ENCODE data around the gene MTHFD2.
"Not testable (repeated sequence)": the region's sequence is repeated elsewhere in the genome, so short reads cannot be mapped to it uniquely, and the experiment has no call there.

Gene MTHFD2
- 26.0 to 45.3 (median 39.9) reads per million in 4 donors for total RNA-seq

DNA sequence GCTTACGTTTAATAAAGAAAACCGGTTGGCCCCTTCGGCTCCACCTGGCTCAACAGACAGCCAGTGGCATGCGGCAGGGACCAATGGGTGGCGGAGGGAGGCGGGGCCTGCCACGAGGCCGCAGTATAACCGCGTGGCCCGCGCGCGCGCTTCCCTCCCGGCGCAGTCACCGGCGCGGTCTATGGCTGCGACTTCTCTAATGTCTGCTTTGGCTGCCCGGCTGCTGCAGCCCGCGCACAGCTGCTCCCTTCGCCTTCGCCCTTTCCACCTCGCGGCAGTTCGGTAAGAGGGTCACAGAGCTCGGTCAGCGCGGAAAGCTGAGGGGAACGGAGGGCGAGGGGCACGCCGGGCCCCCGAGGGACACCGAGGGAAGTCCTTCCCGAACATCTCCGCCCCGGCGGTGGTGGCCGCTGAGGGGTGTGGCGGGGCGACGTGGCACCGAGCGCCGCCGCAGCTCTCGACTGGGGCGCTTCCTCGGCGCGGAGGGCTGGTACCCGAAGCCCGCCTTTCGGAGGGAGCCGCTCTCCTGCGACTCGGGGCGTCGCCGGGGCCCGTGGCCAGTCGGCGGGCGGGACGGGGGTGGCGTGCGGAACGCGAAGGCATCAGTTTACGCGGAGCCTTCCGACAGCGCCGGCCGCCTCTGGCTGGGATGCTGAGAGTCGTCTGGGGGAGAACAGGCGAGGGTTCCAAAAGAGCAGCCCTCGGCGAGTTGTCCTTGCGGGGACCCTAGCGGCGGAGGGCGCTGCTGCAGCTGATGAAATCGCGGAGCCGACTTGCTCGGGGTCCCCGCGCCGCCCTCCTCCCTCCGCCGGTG, at the start of gene MTHFD2:
TSS of gene MTHFD2 (plus strand) at position 155 of the 814 bp plus-strand sequence. CDS start at position 182, 27 bp downstream.
- DNase-seq, result peak; percentile 71 to 98 (median 82)

DNA sequence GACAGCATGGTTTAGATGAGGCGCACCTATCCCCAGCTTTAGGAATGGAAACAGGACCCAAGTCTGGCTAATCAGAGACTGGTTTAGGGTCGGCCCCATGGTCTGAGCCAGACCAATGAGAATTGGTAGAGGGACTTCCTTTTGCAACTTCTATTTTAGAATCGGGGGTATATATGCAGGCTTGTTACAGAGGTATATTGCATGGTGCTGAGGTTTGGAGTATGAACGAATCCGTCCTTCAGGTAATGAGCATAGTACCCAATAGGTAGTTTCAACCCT, 49.2 kb upstream of the MTHFD2 start:
- DNase-seq, result no peak

DNA sequence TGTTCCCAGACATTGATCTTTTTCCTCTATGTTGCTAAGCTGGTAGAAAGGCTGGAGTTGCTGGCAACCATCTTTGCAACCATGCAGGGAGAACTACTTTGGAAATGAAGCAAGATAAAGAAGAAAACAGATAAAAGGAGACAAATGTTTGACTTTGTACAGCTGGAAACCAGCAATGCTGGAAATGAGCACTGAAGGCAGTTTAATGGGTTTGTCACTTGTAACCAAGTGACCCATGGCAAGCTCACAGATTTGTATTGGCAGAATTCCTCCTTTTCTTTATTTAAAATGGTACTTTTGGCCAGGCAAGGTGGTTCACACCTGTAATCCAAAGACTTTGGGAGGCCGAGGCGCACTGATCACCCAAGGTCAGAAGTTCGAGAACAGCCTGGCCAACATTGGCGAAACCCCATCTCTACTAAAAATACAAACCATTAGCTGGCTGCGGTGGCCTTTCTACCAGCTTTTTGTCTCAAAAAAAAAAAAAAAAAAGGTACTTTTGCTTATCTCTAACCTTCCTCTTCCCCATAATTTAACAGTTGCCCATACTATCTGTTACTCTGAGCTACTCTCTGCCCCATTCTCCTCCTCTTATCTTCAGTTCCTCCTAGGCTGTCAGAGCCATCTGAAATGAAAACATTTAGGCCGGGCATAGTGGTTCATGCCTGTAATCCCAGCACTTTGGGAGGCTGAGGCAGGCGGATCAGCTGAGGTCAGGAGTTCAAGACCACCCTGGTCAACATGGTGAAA, 48.7 kb upstream of the MTHFD2 start:
- DNase-seq, result no peak

DNA sequence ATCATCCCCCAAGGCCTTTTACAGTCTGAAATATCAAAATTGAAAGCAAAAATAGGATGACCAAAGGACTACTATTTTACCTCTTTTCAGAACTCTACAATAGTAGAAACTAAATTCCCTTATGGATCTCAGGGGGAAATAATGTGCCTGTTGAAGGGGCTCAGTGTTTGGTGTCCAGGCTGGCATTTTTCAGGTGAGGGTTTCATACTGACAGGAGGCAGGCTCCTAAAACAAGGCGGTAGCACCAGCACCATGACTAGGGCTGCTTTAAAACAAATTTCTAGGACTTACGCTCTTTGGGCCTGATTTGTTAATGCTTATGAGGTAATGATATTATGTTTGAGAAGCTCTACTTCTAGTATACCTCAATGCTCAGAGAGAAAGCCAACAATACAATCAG, 45.5 kb upstream of the MTHFD2 start:
- DNase-seq, result no peak

DNA sequence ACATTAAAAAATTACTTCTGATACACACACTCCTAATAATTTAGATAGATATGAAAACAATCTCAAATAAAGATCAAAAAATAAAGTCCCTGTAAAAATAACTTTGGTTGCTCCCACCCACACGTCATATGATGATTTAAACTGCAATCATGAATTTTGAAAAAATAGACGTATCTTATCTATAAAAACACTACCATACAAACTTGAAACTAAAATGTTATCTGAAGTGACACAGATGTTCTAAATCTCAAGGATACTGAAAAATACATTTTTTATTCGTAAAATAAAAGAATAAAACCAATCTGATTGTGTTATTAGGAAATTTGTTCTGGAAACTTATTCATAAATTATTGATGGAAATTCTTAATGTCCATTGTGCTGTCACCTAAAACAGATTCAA, 42.6 kb upstream of the MTHFD2 start:
- no peak for DNase-seq

DNA sequence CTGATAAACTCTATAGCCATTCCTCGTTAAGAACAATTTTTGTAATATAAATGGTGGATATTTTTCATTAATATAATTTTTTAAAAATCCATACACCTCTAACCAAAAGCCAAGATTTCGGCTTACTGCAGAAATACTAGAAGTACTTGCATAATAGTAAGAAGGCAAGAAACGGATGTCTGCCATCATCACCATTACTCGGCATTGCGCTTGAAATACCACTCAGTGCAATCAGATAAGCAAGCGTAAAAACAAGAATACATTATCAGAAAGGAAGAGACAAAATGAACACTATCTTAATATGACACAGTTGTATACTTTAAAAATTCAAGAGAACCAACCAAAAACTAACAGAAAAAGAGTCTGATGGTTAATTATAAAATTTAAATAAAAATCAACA, 35.5 kb upstream of the MTHFD2 start:
- no peak for DNase-seq

DNA sequence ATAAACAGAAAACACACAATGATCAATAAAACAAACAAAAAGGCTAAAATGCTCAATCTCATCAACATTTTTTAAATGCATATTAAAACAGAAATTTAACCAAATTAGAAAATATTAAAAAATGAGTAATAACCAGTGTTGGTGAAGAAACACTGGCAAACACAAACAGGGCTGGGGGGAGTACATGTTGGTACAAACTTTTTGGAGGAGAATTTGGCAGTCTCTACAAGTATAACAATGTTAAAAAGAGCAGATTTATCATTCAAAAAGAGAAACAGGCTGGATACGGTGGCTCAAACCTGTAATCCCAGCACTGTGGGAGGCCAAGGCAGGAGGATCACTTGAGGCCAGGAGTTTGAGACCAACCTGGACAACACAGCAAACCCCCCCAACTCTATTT, 33.7 kb upstream of the MTHFD2 start:
- DNase-seq, result no peak

DNA sequence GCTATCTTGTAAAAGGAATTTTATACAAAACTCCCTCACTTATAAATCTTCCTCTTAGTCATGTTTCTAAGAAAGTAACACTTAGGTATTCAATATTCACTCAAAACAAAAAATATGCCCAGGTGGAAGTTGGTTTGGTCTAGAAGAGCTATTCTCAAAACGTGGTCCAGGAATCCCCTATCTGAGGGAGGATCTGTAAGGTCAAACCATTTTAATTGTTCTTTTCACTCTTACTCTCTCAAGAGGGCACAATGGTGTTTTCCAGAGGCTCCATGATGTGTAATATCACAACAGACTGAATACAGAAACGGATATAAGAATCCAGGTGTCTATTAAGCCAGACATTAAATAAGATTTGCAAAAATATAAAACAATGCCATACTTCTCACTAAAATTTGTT, 29.7 kb upstream of the MTHFD2 start:
- DNase-seq, result no peak

DNA sequence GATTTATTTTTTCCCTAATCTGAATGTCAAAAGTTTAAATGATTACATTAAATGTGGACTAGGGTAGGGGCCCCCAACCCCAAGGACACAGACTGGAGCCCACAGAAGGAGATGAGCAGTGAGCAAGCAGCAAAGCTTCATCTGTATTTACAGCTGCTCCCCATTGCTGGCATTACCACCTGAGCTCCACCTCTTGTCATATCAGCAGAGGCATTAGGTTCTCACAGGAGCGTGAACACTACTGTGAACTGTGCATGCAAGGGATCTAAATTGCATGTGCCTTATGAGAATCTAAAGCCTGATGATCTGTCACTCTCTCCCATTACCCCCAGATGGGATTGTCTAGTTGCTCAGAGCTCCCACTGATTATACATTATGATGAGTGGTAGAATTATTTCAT, 23.5 kb upstream of the MTHFD2 start:
- DNase-seq, result no peak

DNA sequence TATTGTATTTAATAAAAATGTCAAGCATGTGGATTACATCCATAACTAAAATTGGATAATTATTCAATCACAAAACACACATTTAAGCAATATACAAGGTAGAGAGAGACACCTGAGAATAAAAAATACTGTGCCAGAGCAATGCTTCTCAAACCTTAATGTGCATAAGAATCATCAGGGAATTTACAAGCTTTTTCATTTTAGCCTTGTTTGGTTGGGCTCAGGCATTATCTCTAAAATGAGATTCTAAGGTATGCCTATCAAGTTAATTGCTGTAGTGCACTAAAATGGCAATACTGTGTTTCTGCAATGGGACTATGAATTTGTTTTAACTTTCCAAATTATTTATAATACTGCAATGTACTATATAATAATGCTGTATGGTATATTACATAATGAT, 20.7 kb upstream of the MTHFD2 start:
- DNase-seq, result no peak

DNA sequence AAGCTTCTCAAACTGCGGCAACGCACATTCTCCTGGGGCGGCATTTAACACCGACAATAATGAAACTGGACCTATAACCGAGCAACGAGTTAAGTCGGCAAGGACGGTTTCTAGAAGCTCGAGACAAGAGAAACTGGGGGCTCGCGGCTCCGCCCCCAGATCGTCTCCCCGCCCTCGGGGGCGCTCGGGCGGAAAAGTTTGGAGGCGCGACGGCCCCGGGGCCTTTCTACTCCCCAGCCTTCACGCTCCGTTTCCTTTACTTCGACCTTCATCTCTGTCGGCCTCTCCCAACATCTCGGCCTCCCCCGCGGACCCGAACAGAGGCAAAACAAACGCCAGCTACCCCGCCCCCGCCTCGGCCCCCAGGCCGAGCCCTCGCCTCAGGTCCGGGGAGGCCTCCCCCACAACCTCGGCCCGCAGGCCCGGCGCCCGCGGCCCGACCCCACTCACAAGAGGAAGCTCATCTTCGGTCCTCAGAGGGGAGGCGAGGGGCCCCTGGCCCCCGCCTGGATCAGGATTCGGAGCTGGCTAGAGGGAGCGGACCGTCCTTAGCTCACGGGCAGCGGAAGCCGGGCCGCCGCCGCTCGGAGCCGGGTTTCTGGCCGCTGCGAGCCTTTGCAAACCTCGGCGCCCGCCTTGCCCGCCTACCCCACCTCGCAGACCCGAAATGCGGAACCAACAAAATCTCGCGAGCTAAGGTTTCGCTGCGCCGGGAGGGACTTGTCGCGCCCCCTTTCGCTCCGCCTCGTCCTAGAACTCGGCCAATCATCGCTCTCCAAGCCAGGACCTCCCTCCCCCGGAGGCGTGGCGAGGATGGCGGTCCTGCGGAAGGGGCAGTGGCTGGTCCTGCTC, 20.0 kb upstream of the MTHFD2 start, which contains the start of gene MOB1A:
TSS of gene MOB1A (minus strand) at position 669 of the 852 bp plus-strand sequence. CDS start at position 464, 205 bp downstream.
- DNase-seq, result peak; percentile 94 to 98 (median 96)

DNA sequence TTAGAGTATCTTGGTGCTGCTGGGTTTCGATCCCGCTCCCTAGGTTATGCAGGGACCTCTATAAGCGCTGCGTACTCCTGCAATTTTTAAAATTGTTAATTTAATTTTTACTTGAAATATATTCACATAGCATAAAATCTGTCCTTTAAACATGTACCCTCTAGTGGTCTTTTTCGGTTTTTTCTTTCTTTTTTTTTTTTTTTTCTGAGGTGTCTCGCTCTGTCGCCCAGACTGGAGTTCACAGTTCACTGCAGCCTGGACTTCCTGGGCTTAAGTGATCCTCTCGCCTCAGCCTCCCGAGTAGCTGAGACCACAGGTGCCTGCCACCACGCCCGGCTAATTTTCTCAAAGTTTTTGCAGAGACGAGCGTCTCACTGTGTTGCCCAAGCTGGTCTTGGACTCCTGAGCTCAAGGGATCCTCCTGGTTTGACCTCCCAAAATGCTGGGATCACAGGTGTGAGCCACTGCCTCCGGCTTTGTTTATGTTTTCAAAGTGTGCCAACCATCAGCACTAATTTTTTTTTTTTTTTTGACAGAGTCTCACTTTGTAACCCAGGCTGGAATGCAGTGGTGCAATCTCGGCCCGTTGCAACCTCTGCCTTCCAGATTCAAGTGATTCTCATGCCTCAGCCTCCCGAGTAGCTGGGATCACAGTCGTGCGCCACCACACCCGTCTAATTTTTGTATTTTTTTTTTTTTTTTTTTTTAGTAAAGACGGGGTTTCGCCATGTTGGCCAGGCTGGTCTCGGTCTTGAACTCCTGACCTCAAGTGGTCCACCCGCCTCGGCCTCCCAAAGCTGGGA, 19.2 kb upstream of the MTHFD2 start:
- no peak for DNase-seq

DNA sequence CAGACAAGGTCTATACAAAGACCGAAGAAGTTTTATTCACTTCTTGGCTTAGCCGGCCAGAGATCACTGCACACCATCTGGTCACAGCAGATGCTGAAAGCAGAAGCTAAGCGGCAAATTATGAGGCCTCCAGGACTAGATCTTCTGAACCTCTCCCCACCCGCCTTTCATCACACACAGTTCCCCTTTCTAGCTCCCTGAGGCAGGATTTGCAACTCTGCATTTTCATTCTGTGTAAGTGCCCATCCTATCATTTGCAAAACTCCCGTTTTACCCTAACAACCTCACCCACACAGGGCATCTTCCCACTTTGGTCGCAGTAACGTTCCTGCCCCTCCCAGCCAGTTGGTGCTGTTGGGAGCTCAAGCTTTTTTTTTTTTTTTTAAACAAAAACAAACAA, 16.7 kb upstream of the MTHFD2 start:
- peak in 1 of 5 donors; percentile 21 for DNase-seq

DNA sequence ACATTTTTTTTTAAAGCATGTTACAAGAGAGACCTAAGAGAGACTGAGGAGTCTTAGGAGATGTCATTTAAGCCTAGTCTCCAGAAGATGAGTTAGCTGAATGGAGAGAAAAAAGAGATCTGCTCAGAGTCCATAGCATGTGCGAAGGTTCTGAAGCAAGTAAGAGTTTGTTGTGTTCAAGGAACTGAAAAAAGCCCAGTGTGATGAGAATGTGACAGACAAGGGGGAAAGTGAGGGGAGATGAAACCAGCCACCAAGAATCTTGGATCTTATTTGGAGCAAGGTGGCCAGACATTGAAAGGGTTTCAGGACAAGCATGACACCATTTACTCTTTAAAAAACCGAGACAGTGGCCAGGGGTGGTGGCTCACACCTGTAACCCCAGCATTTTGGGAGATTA, 14.5 kb upstream of the MTHFD2 start:
- no peak for DNase-seq

DNA sequence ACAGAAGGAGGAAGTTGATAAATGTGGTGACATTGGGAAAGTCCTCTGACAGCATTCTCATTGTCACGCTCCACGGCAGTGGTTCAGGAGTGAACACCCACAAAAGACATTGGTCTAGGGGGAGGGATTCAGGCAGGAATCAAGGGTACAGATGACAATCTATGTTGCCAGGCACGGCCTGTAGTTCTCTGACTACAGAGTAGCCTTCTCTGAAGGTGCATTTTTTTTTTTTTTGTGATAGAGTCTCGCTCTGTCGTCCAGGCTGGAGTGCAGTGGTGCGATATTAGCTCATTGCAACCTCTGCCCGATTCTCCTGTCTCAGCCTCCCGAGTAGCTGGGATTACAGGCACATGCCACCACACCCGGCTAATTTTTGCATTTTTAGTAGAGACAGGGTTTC, 12.4 kb upstream of the MTHFD2 start:
- DNase-seq, result peak in 2 of 5 donors; percentile 22 to 75

DNA sequence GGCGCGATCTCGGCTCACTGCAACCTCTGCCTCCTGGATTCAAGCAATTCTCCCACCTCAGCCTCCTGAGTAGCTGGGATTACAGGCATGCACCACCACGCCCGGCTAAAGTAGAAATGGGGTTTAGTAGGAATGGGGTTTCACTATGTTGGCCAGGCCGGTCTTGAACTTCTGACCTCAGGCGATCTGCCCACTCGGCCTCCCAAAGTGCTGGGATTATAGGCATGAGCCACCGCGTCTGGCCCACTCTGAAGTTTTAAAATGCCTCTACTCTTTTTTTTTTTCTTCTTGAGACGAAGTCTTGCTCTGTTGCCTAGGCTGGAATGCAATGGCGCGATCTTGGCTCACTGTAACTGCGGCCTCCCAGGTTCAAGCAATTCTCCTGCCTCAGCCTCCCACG, 11.7 kb upstream of the MTHFD2 start:
- DNase-seq, result not testable (repeated sequence)

DNA sequence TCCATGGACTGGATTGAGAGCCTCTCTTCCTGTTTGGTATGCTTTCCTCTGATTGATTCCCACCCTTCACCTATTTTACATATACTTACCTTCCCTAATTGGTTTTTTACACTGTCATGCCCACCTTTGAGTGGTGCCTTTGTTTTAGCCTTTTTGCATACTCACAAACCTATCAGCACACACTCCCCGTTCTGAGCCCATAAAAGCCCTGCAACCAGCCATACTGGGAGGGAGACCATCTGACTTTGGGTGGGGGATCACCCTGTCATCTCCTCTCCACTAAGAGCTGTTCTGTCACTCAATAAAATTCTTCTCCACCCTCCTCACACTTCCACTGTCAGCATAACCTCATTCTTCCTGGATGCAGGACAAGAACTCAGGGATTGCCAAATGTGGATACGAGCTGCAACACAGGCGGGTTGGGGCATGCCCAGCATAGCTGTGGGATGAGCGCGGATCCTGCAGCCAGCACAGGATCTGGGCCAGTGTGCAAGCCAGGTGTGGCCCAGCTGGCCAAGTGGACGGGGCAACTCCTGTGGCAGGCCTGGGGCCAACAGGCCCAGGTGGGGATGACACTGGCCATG, 10.3 kb upstream of the MTHFD2 start:
- no peak for DNase-seq

DNA sequence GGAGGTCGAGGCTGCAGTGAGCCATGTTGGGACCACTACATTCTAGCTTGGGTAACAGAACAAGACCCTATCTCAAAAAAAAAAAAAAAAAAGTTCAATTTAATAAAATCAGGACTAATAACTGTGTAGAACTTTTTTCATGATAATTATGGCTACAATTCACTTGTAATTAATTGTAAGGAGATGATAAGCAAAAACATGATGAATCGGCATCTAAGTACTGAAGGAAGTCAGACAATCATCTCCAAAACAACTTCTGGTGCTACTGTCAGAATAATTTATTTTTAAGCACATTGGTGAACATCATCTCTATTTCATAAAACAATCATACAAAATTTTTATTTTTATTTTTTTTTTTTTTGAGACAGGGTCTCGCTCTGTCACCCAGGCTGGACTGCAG, 9.7 kb upstream of the MTHFD2 start:
- no peak for DNase-seq

DNA sequence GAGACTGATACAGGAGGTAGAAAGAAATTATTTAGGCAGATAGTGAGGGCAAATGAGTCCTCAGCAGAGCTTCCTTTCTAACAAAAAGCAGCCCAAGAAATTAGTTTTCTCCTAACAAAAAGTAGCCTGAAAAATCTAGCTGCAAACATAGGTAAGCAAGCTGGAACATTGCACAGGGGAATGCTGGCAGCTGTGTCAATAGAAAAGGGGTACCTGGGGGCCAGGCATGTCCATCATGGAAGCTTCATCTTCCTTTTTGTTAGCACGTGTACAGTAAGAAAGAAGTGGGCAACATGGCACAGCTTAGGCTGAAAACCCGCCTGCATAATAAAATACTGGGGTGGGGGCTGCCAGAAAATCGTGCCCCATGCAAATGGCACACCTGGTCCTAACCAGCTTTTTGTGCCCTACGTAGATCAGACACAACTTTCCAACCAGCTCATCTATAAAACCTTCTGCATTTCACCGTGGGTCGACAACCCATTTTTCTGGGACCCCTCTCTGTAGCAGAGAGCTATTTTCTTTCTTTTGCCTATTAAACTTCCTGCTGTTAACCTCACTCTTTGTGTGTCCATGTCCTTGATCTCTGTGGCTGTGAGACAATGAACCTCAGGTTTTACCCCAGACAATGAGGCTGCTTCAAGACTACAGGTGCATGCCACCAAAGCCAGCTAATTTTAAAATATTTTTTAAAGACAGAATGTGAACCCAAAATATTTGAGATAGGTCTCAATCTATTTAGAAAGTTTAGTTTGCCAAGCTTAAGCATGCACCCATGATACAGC, 6.6 kb upstream of the MTHFD2 start:
- no peak for DNase-seq

DNA sequence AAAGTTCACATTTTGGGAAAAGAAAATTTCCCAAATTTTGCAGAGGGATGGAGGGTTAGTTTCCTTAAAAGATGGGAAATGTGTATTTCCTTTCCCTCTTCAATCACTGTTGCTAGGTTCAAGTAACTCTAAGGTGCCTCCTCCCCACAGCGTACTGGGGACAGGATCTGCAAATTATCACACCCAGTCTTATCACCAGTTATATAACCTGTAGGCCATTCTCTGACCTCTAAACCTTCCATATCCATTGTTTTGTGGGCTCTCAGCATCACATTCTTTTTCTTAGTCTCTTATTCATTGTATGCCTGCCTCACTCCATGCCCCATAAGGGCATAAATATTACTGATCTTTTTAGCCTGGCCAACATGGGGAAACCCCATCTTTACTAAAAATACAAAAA, 3.6 kb upstream of the MTHFD2 start:
- no peak for DNase-seq

DNA sequence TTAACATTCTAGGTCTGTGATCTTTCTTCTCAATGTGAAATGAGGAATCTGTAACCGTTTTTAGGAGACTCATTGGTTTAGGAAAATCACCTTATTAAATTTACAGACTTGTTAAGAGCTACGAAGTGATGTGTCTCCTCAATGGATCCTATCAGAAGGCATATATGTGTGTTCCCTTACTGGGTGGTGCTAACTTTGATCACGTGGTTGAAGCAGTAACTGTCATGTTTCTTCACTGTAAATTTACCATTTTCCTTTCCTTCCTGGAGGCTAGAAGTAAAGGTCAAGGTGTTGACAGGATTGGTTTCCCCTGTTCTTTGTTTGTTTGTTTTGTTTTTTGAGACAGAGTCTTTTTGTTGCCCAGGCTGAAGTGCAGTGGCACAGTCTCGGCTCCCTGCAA, 1.4 kb upstream of the MTHFD2 start:
- no peak for DNase-seq
